ENCODE measurements around the gene VPS33B.
"Not testable (repeated sequence)": the region's sequence is repeated elsewhere in the genome, so short reads cannot be mapped to it uniquely, and the experiment has no call there.

The VPS33B gene

GRCh38 chr15:91022075-91022831 lies at the start of gene VPS33B:
TSS of gene VPS33B (minus strand) at chr15:91022594. CDS start at chr15:91022249, 345 bp downstream.
- DNase-seq: peak; percentile 95

- no peak for DNase-seq
Observed at GRCh38 chr15:91072161-91072560, 49.8 kb upstream of the VPS33B start.

- DNase-seq: no peak
Observed at GRCh38 chr15:91070872-91071271, 48.5 kb upstream of the VPS33B start.

- no peak for DNase-seq
Observed at GRCh38 chr15:91068966-91069365, 46.6 kb upstream of the VPS33B start.

GRCh38 chr15:91068436-91068835 lies 46.0 kb upstream of the VPS33B start:
- DNase-seq: no peak

- no peak for DNase-seq
Observed at GRCh38 chr15:91067036-91067435, 44.6 kb upstream of the VPS33B start.

- no peak for DNase-seq
Observed at GRCh38 chr15:91065505-91065904, 43.1 kb upstream of the VPS33B start.

- no peak for DNase-seq
Observed at GRCh38 chr15:91061997-91062396, 39.6 kb upstream of the VPS33B start.

GRCh38 chr15:91061230-91061629 lies 38.8 kb upstream of the VPS33B start:
- DNase-seq: no peak

GRCh38 chr15:91055548-91056331 lies 33.3 kb upstream of the VPS33B start:
- DNase-seq: peak; percentile 81

- DNase-seq: no peak
Observed at GRCh38 chr15:91054816-91055215, 32.4 kb upstream of the VPS33B start.

- no peak for DNase-seq
Observed at GRCh38 chr15:91051248-91051647, 28.9 kb upstream of the VPS33B start.

GRCh38 chr15:91050128-91050455 lies 27.7 kb upstream of the VPS33B start:
- no peak for DNase-seq

GRCh38 chr15:91049378-91050127 lies 27.2 kb upstream of the VPS33B start:
- peak; percentile 69 for DNase-seq

- no peak for DNase-seq
Observed at GRCh38 chr15:91047545-91048199, 25.3 kb upstream of the VPS33B start.

GRCh38 chr15:91046056-91046455 lies 23.7 kb upstream of the VPS33B start:
- DNase-seq: not testable (repeated sequence)

GRCh38 chr15:91045065-91045464 lies 22.7 kb upstream of the VPS33B start:
- DNase-seq: no peak

- DNase-seq: no peak
Observed at GRCh38 chr15:91043202-91043874, 20.9 kb upstream of the VPS33B start.

- no peak for DNase-seq
Observed at GRCh38 chr15:91040856-91041255, 18.5 kb upstream of the VPS33B start.

- DNase-seq: no peak
Observed at GRCh38 chr15:91039996-91040395, 17.6 kb upstream of the VPS33B start.

GRCh38 chr15:91032919-91033803 lies 10.8 kb upstream of the VPS33B start:
- peak; percentile 40 for DNase-seq

Data from retina (tissue), 1 donor.